Stimulated activated CD8-positive, alpha-beta memory T cell treated with anti-CD3 and anti-CD28 coated beads, Interleukin-4, amount 100 ng/mL, for 4 hours (primary cell): ENCODE results near the gene GALNT16.

Experiments used
- DNase-seq, 2 donors: peaks; one replicate each; pipeline ENCODE4 v3.0.0-alpha.2; 2020; ENCODE audit warnings: low read depth in 2 of 2, low spot score in 1 of 2

GALNT16 gene

DNA sequence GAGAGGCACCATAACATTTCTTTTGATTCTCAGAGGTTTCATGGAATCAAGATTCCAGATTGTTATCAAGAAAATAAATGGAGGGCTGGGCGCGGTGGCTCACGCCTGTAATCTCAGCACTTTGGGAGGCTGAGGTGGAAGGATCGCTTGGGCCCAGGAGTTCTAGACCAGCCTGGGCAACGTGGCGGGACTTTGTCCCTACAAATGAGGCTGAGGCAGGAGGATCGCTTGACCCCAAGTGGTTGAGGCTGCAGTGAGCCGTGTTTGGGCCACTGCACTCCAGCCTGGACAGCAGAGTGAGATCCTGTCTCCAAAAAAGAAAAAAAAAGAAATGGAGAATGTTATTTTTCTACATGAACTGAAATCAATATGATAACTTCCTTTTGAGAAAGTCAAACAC lies 139.8 kb downstream of the GALNT16 start:
- DNase-seq: no peak

DNA sequence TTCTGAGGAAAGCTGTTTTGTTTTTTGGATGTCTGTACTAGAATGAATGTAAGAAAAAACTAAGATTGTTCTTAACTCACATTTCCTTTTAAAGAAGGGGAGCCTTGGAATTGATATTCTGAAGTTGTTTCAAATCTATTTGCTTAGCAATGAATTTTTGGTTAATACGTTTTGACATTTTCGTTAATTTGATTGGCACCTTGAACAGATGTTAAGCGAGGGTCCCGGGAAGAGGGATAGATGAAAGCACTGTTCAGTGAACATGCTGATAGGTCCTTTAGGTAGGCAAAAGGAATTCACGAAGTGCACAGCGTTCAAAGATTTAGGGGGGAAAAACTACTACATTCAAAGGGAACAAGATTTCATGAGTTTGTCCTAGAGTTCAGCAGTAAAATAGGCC lies 140.2 kb downstream of the GALNT16 start:
- no peak for DNase-seq

DNA sequence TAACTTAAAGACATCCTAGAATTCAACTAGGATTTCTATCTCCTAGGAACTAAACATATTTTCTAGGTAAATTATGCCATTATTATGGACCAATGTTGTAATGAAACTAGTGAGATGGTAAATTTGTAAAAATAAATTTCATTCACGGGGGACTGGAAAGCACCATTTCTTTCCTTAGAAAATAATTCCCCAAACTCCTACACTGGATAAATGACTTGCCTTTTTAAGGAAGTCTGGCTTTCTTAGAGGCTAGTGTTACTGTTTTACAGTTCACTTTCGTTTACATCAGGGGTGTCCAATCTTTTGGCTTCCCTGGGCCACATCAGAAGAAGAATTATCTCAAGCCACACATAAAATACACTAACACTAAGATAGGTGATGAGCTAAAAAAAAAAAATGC lies 141.9 kb downstream of the GALNT16 start:
- DNase-seq: no peak

DNA sequence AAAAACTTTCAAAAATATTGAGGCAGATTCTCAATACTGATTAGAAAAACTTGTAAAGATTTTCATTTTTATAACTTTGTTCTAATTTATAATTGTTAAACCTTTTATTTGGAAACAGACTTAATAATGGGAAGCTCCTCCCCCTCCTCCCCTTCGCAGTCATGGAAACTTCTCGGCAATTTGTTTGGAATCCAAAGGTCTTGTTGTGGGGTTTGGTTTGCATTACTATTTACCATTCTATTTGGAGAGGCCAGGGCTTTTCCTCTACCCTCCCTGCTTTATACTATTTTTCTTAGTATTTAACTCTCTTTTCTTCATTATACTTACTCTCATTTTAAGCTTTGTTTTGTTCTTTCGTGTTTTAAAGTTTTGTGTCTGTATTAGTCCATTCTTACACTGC lies 144.5 kb downstream of the GALNT16 start:
- no peak for DNase-seq

DNA sequence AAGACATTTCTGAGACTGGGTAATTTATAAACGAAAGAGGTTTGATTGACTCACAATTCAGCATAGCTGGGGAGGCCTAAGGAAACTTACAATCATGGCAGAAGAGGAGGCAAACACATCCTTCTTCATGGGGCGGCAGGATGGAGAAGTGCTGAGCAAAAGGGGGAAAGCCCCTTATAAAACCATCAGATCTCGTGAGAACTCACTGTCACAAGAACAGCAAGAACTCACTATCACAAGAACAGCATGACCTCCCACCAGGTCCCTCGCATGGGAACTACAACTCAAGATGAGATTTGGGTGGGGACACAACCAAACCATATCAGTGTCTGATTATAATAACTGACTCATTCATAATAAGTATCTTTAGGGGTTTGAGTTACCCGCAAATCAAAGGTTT lies 144.9 kb downstream of the GALNT16 start:
- DNase-seq: no peak

DNA sequence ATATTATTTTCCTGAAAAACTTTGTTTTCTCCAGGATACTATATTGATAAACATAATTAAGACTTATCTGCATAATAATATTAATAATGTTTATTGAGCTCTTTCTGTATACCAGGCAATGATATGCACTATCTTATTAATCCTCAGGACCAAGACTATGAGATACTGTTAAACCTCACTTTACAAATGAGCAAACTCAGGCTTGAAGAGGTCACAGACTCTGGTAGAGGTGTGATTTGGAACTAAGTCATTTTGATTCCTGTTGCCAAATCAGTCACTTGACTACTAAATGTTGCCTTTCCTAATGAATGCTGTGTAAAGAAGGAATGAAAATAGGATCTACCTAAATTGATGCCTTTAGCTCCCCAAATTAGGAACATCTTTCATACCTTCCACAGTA lies 145.8 kb downstream of the GALNT16 start:
- no peak for DNase-seq
